ENCODE data around the gene PARP1.

PARP1 gene

DNA sequence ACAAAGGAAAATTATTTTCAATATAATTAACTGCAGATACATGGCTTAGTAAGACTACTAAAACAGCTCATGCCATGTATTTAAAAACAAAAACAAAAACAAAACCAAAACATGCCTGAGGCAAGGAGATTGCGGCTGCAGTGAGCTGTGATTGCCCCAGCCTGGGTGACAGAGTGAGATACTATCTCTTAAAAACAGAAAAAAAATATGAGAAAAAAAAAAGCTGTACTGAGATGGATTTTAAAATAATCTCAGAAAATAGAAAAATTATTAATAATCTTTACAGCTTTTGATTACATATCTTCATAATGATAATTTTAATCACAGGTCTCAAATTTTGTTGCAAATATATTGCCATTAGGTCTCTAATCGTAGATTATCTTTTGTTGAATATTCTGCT lies 74.9 kb downstream of the PARP1 start:
- Histone ChIP-seq H3K4me3 (ENCODE audit: low read depth, low read length) (no peak overlapping the region), H3K36me3 (ENCODE audit: control insufficient read depth, insufficient read depth, low read length) (no peaks in the 10 kb centered on the region), H3K9me3 (ENCODE audit: control insufficient read depth, insufficient read depth, low read length) (no peaks in the 10 kb centered on the region), H3K27me3 (ENCODE audit: control insufficient read depth, insufficient read depth, low read length) (no peaks in the 10 kb centered on the region), H3K9ac (ENCODE audit: low read depth, low read length) (no peak overlapping the region), H3K4me1 (ENCODE audit: control insufficient read depth, insufficient read depth, low read length) (no peaks in the 10 kb centered on the region)

DNA sequence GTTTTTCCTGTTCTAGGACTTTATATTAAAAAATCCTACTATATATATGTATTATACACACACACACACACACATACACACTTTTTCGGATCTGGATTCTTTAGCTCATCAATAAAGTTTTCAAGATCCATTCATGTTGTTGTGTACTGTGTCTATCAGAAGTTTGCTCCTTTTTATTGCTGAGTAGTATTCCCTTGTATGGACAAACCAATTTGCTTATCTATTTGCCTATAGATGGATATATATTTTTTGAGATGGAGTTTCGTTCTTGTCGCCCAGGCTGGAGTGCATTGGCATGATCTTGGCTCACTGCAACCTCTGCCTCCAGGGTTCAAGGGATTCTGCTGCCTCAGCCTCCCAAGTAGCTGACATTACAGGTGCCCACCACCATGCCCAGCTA lies 78.7 kb downstream of the PARP1 start:
- H3K4me1 ChIP-seq (ENCODE audit: control insufficient read depth, insufficient read depth, low read length) = no peaks in the 10 kb centered on the region
- H3K9me3 ChIP-seq (ENCODE audit: control insufficient read depth, insufficient read depth, low read length) = no peaks in the 10 kb centered on the region
- no peaks in the 10 kb centered on the region for H3K27me3 ChIP-seq (ENCODE audit: control insufficient read depth, insufficient read depth, low read length)
- H3K36me3 ChIP-seq (ENCODE audit: control insufficient read depth, insufficient read depth, low read length) = no peaks in the 10 kb centered on the region
- H3K4me3 ChIP-seq (ENCODE audit: low read depth, low read length) = no peak overlapping the region
- no peak overlapping the region for H3K9ac ChIP-seq (ENCODE audit: low read depth, low read length)

DNA sequence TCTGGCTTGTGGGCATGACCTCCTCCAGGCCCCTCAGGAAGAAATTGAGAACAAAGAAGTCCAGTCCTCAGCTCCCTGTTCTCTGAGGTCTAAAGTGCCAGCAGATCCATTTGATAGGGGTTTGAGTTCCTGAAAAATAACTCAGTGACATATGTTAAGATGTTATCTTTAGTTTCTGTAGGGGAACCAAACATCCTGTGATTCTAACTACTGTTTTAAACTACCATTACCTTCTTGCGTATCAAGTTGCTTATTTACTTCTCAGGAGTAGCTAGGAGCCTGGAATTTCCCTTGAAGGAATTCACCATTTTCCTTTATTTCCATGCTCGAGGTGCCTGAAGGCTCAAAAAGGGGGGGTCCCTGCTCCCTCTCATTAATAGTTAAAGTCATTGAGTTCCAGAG lies 80.1 kb downstream of the PARP1 start:
- no peak overlapping the region for H3K4me3 ChIP-seq (ENCODE audit: low read depth, low read length)
- no peaks in the 10 kb centered on the region for H3K9me3 ChIP-seq (ENCODE audit: control insufficient read depth, insufficient read depth, low read length)
- H3K9ac ChIP-seq (ENCODE audit: low read depth, low read length) = no peak overlapping the region
- H3K36me3 ChIP-seq (ENCODE audit: control insufficient read depth, insufficient read depth, low read length) = no peaks in the 10 kb centered on the region
- no peaks in the 10 kb centered on the region for H3K4me1 ChIP-seq (ENCODE audit: control insufficient read depth, insufficient read depth, low read length)
- H3K27me3 ChIP-seq (ENCODE audit: control insufficient read depth, insufficient read depth, low read length) = no peaks in the 10 kb centered on the region

DNA sequence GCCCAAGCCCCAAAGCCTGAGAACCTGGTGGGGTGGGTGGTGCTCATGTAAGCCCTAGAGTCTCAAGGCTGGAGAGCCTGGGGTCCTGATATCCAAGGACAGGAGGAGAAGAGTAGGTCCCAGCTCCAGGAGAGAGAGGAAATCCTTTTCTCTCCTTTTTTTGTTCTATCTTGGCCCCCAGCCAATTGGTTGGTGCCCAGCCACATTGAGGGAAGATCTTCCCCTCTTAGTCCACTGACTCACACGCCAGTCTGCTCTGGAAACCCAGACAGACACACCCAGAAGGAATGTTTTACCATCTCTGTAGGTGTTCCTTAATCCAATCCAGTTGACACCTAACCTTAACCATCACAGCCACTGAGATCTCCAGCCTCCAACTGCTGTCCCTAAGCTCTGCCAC lies 82.7 kb downstream of the PARP1 start:
- no peaks in the 10 kb centered on the region for H3K4me1 ChIP-seq (ENCODE audit: control insufficient read depth, insufficient read depth, low read length)
- H3K36me3 ChIP-seq (ENCODE audit: control insufficient read depth, insufficient read depth, low read length) = no peaks in the 10 kb centered on the region
- H3K9me3 ChIP-seq (ENCODE audit: control insufficient read depth, insufficient read depth, low read length) = no peaks in the 10 kb centered on the region
- H3K27me3 ChIP-seq (ENCODE audit: control insufficient read depth, insufficient read depth, low read length) = no peaks in the 10 kb centered on the region
- H3K9ac ChIP-seq (ENCODE audit: low read depth, low read length) = no peak overlapping the region
- no peak overlapping the region for H3K4me3 ChIP-seq (ENCODE audit: low read depth, low read length)

DNA sequence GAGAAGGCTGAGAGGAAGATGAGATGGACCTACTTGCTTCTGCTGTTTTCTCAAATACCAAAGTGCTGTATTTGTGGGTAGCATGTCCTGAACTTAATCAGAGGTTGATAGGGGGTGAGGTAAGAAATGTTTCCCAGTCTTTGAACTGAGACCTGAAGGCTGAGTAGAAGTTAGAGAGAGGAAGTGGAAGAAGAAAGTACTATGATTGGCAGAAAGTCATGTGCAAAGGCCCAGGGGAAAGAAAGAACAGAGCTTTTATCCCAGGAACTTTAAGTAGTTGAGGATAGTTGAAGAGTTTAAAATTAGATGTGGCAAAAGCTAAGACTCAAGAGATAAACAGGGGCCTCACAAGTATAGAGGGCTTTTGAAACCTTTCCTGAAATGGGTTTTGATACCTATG lies 83.4 kb downstream of the PARP1 start:
- no peaks in the 10 kb centered on the region for H3K9me3 ChIP-seq (ENCODE audit: control insufficient read depth, insufficient read depth, low read length)
- H3K9ac ChIP-seq (ENCODE audit: low read depth, low read length) = no peak overlapping the region
- no peaks in the 10 kb centered on the region for H3K36me3 ChIP-seq (ENCODE audit: control insufficient read depth, insufficient read depth, low read length)
- H3K4me3 ChIP-seq (ENCODE audit: low read depth, low read length) = no peak overlapping the region
- no peaks in the 10 kb centered on the region for H3K27me3 ChIP-seq (ENCODE audit: control insufficient read depth, insufficient read depth, low read length)
- H3K4me1 ChIP-seq (ENCODE audit: control insufficient read depth, insufficient read depth, low read length) = no peaks in the 10 kb centered on the region

DNA sequence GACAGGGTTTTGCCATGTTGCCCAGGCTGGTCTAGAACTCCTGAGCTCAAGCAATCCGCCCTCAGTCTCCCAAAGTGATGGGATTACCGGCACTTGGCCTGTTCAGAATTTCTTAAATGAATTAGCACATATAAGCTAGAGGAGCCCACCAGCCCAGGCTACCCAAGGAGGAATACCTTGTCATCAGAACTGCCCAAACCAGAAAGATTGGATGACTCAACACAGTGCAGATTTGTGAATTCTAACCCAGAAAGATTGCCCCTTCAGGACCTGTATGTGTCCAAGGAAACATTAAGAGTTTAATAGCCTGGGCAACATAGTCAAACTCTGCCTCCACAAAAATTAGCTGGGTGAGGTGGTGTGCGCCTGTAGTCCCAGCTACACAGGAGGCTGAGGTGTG lies 84.9 kb downstream of the PARP1 start:
- Histone ChIP-seq H3K4me3 (ENCODE audit: low read depth, low read length) (no peak overlapping the region), H3K27me3 (ENCODE audit: control insufficient read depth, insufficient read depth, low read length) (no peaks in the 10 kb centered on the region)

DNA sequence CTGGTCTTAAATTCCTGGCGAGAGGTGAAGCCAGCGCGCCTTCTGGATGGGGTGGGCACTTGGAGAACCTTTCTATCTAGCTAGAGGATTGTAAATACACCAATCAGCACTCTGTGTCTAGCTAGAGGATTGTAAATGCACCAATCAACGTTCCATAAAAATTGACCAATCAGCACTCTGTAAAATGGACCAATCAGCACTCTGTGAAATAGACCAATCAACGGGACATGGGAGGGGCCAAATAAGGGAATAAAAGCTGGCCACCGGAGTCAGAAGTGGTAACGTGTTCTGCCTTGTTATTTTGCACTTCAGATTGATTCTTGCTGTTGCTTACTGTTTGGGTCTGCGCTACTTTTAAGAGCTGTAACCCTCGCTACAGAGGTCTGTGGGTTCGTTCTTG lies 87.0 kb downstream of the PARP1 start:
- Histone ChIP-seq H3K9me3 (ENCODE audit: control insufficient read depth, insufficient read depth, low read length) (no peaks in the 10 kb centered on the region), H3K4me1 (ENCODE audit: control insufficient read depth, insufficient read depth, low read length) (no peaks in the 10 kb centered on the region), H3K36me3 (ENCODE audit: control insufficient read depth, insufficient read depth, low read length) (no peaks in the 10 kb centered on the region), H3K9ac (ENCODE audit: low read depth, low read length) (no peak overlapping the region), H3K4me3 (ENCODE audit: low read depth, low read length) (no peak overlapping the region), H3K27me3 (ENCODE audit: control insufficient read depth, insufficient read depth, low read length) (no peaks in the 10 kb centered on the region)

More for the DNA sequence above, 84.9 kb downstream of the PARP1 start:
- H3K9me3 ChIP-seq (ENCODE audit: control insufficient read depth, insufficient read depth, low read length) = no peaks in the 10 kb centered on the region
- H3K4me1 ChIP-seq (ENCODE audit: control insufficient read depth, insufficient read depth, low read length) = no peaks in the 10 kb centered on the region
- H3K36me3 ChIP-seq (ENCODE audit: control insufficient read depth, insufficient read depth, low read length) = no peaks in the 10 kb centered on the region
- H3K9ac ChIP-seq (ENCODE audit: low read depth, low read length) = no peak overlapping the region

DNA sequence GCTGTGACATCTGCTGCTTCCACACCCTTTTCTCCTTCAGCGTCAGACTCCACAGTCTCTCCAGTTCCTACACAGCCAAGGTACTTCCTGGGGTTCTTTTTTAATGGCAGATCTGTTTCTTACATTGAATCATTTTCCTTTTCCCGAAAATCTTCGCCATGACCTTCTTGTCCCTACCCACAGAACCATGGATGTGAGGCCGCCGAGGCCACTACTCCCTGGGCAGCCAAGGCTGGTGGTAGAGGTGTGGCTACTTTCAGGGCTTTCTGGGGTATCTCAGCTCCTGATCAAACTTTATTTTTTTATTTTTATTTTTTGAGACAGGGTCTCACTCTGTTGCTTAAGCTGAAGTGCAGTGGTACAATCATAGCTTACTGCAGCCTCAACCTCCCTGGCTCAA lies 89.4 kb downstream of the PARP1 start:
- Histone ChIP-seq H3K9ac (ENCODE audit: low read depth, low read length) (no peak overlapping the region), H3K9me3 (ENCODE audit: control insufficient read depth, insufficient read depth, low read length) (no peaks in the 10 kb centered on the region), H3K4me3 (ENCODE audit: low read depth, low read length) (no peak overlapping the region), H3K36me3 (ENCODE audit: control insufficient read depth, insufficient read depth, low read length) (no peaks in the 10 kb centered on the region), H3K27me3 (ENCODE audit: control insufficient read depth, insufficient read depth, low read length) (no peaks in the 10 kb centered on the region), H3K4me1 (ENCODE audit: control insufficient read depth, insufficient read depth, low read length) (no peaks in the 10 kb centered on the region)

DNA sequence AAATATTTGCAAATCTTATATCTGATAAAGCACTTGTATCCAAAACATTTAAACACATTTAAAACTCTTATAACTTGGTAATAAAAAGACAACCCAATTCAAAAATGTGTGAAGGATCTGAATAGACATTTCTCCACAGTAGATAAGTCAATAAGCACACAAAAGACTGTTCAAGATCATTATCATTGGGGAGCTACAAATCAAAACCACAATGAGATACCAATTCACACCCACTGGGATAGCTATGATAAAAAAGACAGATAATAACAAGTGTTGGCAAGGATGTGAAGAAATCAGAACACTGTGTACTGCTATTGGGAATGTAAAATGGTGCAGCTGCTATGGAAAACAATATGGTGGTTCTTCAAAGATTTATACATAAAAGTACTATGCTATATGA lies 93.8 kb downstream of the PARP1 start:
- Histone ChIP-seq H3K27me3 (ENCODE audit: control insufficient read depth, insufficient read depth, low read length) (peaks cover 21% of the 10 kb centered on the region), H3K36me3 (ENCODE audit: control insufficient read depth, insufficient read depth, low read length) (no peaks in the 10 kb centered on the region), H3K4me1 (ENCODE audit: control insufficient read depth, insufficient read depth, low read length) (no peaks in the 10 kb centered on the region), H3K4me3 (ENCODE audit: low read depth, low read length) (no peak overlapping the region), H3K9ac (ENCODE audit: low read depth, low read length) (no peak overlapping the region), H3K9me3 (ENCODE audit: control insufficient read depth, insufficient read depth, low read length) (no peaks in the 10 kb centered on the region)

DNA sequence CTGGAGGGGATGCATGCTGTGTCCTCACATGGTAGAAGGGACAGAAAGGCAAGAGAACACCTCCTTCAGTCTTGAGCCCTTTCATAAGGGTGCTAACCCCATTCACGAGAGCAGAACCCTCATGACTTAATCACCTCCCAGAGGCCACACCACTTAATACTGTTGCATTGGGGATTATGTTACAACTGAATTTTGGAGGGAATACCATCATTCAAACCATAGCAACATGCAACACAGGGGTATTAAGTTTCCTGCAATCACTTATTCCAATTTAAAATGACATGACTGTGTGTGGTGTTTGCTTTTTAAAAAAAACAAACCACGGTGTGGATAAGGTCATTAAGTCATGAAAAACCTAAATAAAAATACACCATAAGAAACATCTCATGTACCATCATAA lies 95.8 kb downstream of the PARP1 start:
- Histone ChIP-seq H3K9me3 (ENCODE audit: control insufficient read depth, insufficient read depth, low read length) (no peaks in the 10 kb centered on the region), H3K27me3 (ENCODE audit: control insufficient read depth, insufficient read depth, low read length) (peaks cover 21% of the 10 kb centered on the region), H3K9ac (ENCODE audit: low read depth, low read length) (no peak overlapping the region), H3K4me1 (ENCODE audit: control insufficient read depth, insufficient read depth, low read length) (no peaks in the 10 kb centered on the region), H3K36me3 (ENCODE audit: control insufficient read depth, insufficient read depth, low read length) (no peaks in the 10 kb centered on the region), H3K4me3 (ENCODE audit: low read depth, low read length) (no peak overlapping the region)

DNA sequence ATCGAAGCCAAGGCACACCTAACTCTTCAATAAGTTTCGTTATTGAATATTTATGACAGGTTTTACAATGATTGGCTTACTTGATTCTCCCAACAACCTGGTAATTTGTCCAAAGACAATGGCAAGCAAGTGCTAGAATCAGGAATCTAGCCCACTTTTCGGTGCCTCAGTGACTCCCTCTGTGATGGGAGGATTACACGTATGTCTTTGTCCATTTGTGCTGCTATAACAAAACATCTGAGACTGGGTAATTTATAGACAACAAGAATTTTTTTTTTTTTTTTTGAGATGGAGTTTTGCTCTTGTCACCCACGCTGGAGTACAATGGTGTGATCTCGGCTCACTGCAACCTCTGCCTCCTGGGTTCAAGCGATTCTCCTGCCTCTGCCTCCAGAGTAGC lies 96.5 kb downstream of the PARP1 start:
- Histone ChIP-seq H3K9ac (ENCODE audit: low read depth, low read length) (no peak overlapping the region), H3K36me3 (ENCODE audit: control insufficient read depth, insufficient read depth, low read length) (no peaks in the 10 kb centered on the region), H3K4me1 (ENCODE audit: control insufficient read depth, insufficient read depth, low read length) (no peaks in the 10 kb centered on the region), H3K4me3 (ENCODE audit: low read depth, low read length) (no peak overlapping the region), H3K9me3 (ENCODE audit: control insufficient read depth, insufficient read depth, low read length) (no peaks in the 10 kb centered on the region), H3K27me3 (ENCODE audit: control insufficient read depth, insufficient read depth, low read length) (peaks cover 21% of the 10 kb centered on the region)

Data from iPS-15b (cell line).